Spleen (tissue), 7 donors: ENCODE measurements around the gene ARHGEF39.

Experiments
- POLR2A ChIP-seq, 3 donors: fragments of 450-650 bp; IDR thresholded peaks; one replicate each; pipeline ENCODE4 v1.5.1; 2017; ENCODE audit warnings: antibody characterized with exemption in 3 of 3, mild to moderate bottlenecking in 1 of 3
- TF ChIP-seq, protein P1 (sequence below), 11 experiments: fragments of 200-600 bp in 7 of 11; fragments of 450-650 bp in 4 of 11; sonication (generic) in 4 of 11; IDR thresholded peaks in 8 of 11; conservative IDR thresholded peaks in 3 of 11; 1 replicate in 7 of 11; 2 replicates in 4 of 11; pipeline versions ENCODE4 v1.4.0 to v1.8.0; 2016 to 2021; ENCODE audit warnings: antibody characterized with exemption in 11 of 11, inconsistent platforms in 4 of 11, mild to moderate bottlenecking in 1 of 11
- donor health status: DM: no; HTN: no; CAD: no; lungs with moderate emphysema.
- donor health status: DM: no; HTN: no; CAD: no.
- donor health status: DM: no; HTN: no; CAD: no.

DNA sequence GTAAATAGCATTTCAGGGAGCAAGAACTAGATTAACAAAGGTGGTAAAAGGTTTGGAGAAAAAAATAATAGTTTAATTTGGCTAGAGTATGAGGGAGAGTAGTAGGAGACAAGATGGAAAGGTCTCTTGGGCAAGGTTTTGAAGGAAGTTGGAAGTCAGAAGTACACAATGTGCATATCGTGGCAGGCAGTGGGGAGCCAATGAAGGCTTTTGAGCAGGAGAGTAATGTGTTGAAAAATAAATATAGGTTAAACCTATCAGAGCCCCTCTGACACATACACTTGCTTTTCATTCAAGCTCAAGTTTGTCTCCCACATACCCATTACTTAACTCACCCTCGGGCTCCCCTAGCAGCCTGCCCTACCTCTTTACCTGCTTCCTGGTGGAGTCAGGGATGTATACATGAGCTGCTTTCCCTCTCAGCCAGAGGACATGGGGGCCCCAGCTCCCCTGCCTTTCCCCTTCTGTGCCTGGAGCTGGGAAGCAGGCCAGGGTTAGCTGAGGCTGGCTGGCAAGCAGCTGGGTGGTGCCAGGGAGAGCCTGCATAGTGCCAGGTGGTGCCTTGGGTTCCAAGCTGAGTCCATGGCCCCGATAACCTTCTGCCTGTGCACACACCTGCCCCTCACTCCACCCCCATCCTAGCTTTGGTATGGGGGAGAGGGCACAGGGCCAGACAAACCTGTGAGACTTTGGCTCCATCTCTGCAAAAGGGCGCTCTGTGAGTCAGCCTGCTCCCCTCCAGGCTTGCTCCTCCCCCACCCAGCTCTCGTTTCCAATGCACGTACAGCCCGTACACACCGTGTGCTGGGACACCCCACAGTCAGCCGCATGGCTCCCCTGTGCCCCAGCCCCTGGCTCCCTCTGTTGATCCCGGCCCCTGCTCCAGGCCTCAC lies 8.4 kb upstream of the ARHGEF39 start, which contains the start of gene CA9:
- TF ChIP-seq, protein P1, sequence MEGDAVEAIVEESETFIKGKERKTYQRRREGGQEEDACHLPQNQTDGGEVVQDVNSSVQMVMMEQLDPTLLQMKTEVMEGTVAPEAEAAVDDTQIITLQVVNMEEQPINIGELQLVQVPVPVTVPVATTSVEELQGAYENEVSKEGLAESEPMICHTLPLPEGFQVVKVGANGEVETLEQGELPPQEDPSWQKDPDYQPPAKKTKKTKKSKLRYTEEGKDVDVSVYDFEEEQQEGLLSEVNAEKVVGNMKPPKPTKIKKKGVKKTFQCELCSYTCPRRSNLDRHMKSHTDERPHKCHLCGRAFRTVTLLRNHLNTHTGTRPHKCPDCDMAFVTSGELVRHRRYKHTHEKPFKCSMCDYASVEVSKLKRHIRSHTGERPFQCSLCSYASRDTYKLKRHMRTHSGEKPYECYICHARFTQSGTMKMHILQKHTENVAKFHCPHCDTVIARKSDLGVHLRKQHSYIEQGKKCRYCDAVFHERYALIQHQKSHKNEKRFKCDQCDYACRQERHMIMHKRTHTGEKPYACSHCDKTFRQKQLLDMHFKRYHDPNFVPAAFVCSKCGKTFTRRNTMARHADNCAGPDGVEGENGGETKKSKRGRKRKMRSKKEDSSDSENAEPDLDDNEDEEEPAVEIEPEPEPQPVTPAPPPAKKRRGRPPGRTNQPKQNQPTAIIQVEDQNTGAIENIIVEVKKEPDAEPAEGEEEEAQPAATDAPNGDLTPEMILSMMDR (IDR thresholded peaks at IDR 0.05 in 8 of 11, conservative IDR thresholded peaks at IDR 0.05 in 3 of 11), result no peak
- TF ChIP-seq POLR2A (IDR thresholded peaks at IDR 0.05), result no peak
